NCI-H1417 treated with DMSO at 0.1 percent for 48 hours (cell line): ENCODE results near the gene LAMTOR1.

ENCODE experiments used
- DNase-seq: peaks from one replicate; lab custom pipeline; 2025; lab: John Stamatoyannopoulos, UW

The LAMTOR1 gene

GRCh38 chr11:72116019-72116755 is 13.1 kb upstream of the LAMTOR1 start:
- no peak for DNase-seq

- DNase-seq = no peak
These were observed 11.5 kb upstream of the LAMTOR1 start for GRCh38 chr11:72114570-72114969.

- peak; percentile 56 for DNase-seq
These were observed 10.1 kb upstream of the LAMTOR1 start for GRCh38 chr11:72112978-72113808.

- DNase-seq = peak; percentile 99
These were observed 9.3 kb upstream of the LAMTOR1 start, which contains the start of gene ANAPC15 for GRCh38 chr11:72112143-72112977. TSS of gene ANAPC15 (minus strand) at chr11:72112695. CDS start at chr11:72111276, 1,419 bp downstream.

GRCh38 chr11:72111300-72112142 is 8.4 kb upstream of the LAMTOR1 start:
- no peak for DNase-seq

GRCh38 chr11:72105888-72106287 is 2.8 kb upstream of the LAMTOR1 start, which contains the start of gene TOMT:
TSS of gene TOMT (plus strand) at chr11:72105924. CDS start at chr11:72105952, 28 bp downstream.
- no peak for DNase-seq

- no peak for DNase-seq
These were observed 664 bp upstream of the LAMTOR1 start for GRCh38 chr11:72103754-72104167.

- DNase-seq = no peak
These were observed 509 bp downstream of the LAMTOR1 start for GRCh38 chr11:72102631-72102945.

- DNase-seq = no peak
These were observed 935 bp downstream of the LAMTOR1 start for GRCh38 chr11:72102162-72102561.

- no peak for DNase-seq
These were observed 2.6 kb downstream of the LAMTOR1 start for GRCh38 chr11:72100462-72100861.

GRCh38 chr11:72100009-72100408 is 3.1 kb downstream of the LAMTOR1 start:
- DNase-seq = no peak

- no peak for DNase-seq
These were observed 4.4 kb downstream of the LAMTOR1 start for GRCh38 chr11:72098741-72099140.

- DNase-seq = no peak
These were observed 11.8 kb downstream of the LAMTOR1 start for GRCh38 chr11:72091292-72091691.

GRCh38 chr11:72088076-72088808 is 14.9 kb downstream of the LAMTOR1 start:
- DNase-seq = no peak

- DNase-seq = no peak
These were observed 17.3 kb downstream of the LAMTOR1 start for GRCh38 chr11:72085621-72086351.

- no peak for DNase-seq
These were observed 18.1 kb downstream of the LAMTOR1 start for GRCh38 chr11:72084965-72085364.

GRCh38 chr11:72084076-72084475 is 19.0 kb downstream of the LAMTOR1 start:
- no peak for DNase-seq

GRCh38 chr11:72083414-72083813 is 19.7 kb downstream of the LAMTOR1 start:
- DNase-seq = no peak

GRCh38 chr11:72081821-72082453 is 21.2 kb downstream of the LAMTOR1 start:
- no peak for DNase-seq
